AG09309 (cell line): ENCODE results near the gene GAGE1.
"Not testable (repeated sequence)": the region's sequence is repeated elsewhere in the genome, so short reads cannot be mapped to it uniquely, and the experiment has no call there.

Experiments
- DNase-seq: peaks from one replicate; pipeline ENCODE4 v3.0.0-alpha.2; 2010; ENCODE audit warnings: low read depth
- H3K4me3 ChIP-seq: 2 replicates; pipeline ENCODE4 v1.5.1; 2011; ENCODE audit warnings: mild to moderate bottlenecking, low read depth, low read length, moderate library complexity; ENCODE audit not compliant: control insufficient read depth
- CTCF ChIP-seq: IDR thresholded peaks from 2 replicates; pipeline ENCODE4 v1.5.1; 2011; ENCODE audit warnings: mild to moderate bottlenecking, low read depth, low read length, inconsistent platforms; ENCODE audit not compliant: insufficient read depth, control insufficient read depth; ENCODE audit errors: missing control alignments

The GAGE1 gene

GRCh38 chrX:49598720-49599119 is at the start of gene GAGE1:
GAGE1 (plus strand) TSS chrX:49599020; CDS start chrX:49600175, 1,155 bp downstream.
- DNase-seq, H3K4me3 ChIP-seq: not testable (repeated sequence)

- DNase-seq, H3K4me3 ChIP-seq: not testable (repeated sequence)
These were observed 47.8 kb upstream of the GAGE1 start, which contains the start of gene GAGE12E for GRCh38 chrX:49550989-49551388. GAGE12E (plus strand) TSS chrX:49551289; CDS start chrX:49552444, 1,155 bp downstream.

- H3K4me3 ChIP-seq, DNase-seq: not testable (repeated sequence)
These were observed 38.3 kb upstream of the GAGE1 start, which contains the start of gene GAGE12F for GRCh38 chrX:49560542-49560941. GAGE12F (plus strand) TSS chrX:49560842; CDS start chrX:49561997, 1,155 bp downstream.

- not testable (repeated sequence) for H3K4me3 ChIP-seq, DNase-seq
These were observed 30.1 kb upstream of the GAGE1 start for GRCh38 chrX:49568728-49569127.

- not testable (repeated sequence) for DNase-seq, H3K4me3 ChIP-seq
These were observed 29.7 kb upstream of the GAGE1 start for GRCh38 chrX:49569152-49569551.

- DNase-seq, H3K4me3 ChIP-seq: not testable (repeated sequence)
These were observed 28.7 kb upstream of the GAGE1 start, which contains the start of gene GAGE12G for GRCh38 chrX:49570100-49570499. GAGE12G (plus strand) TSS chrX:49570400; CDS start chrX:49571555, 1,155 bp downstream.

- H3K4me3 ChIP-seq, DNase-seq: not testable (repeated sequence)
These were observed 19.2 kb upstream of the GAGE1 start, which contains the start of gene GAGE12H for GRCh38 chrX:49579649-49580048. GAGE12H (plus strand) TSS chrX:49579949; CDS start chrX:49581104, 1,155 bp downstream.

- H3K4me3 ChIP-seq, DNase-seq: not testable (repeated sequence)
These were observed 9.6 kb upstream of the GAGE1 start, which contains the start of gene GAGE2A for GRCh38 chrX:49589196-49589595. GAGE2A (plus strand) TSS chrX:49589496; CDS start chrX:49590651, 1,155 bp downstream.

- DNase-seq: not testable (repeated sequence)
These were observed 8.9 kb upstream of the GAGE1 start for GRCh38 chrX:49589769-49590478.

GRCh38 chrX:49590488-49590887 is 8.3 kb upstream of the GAGE1 start:
- not testable (repeated sequence) for H3K4me3 ChIP-seq, DNase-seq

More at GRCh38 chrX:49589769-49590478, 8.9 kb upstream of the GAGE1 start:
- H3K4me3 ChIP-seq: not testable (repeated sequence)

GRCh38 chrX:49610718-49611310 is 12.0 kb downstream of the GAGE1 start:
- TF ChIP-seq CTCF: no peak
- no peak overlapping the region for H3K4me3 ChIP-seq
- no peak for DNase-seq

GRCh38 chrX:49618574-49618973 is 19.8 kb downstream of the GAGE1 start:
- no peak for TF ChIP-seq CTCF
- H3K4me3 ChIP-seq: no peak overlapping the region
- no peak for DNase-seq
